ENCODE data around the gene NIT1.
A peak's percentile ranks its signal among the peaks of the same experiment; 100 is the strongest.
"Not testable (repeated sequence)": the region's sequence is repeated elsewhere in the genome, so short reads cannot be mapped to it uniquely, and the experiment has no call there.

The NIT1 gene

DNA sequence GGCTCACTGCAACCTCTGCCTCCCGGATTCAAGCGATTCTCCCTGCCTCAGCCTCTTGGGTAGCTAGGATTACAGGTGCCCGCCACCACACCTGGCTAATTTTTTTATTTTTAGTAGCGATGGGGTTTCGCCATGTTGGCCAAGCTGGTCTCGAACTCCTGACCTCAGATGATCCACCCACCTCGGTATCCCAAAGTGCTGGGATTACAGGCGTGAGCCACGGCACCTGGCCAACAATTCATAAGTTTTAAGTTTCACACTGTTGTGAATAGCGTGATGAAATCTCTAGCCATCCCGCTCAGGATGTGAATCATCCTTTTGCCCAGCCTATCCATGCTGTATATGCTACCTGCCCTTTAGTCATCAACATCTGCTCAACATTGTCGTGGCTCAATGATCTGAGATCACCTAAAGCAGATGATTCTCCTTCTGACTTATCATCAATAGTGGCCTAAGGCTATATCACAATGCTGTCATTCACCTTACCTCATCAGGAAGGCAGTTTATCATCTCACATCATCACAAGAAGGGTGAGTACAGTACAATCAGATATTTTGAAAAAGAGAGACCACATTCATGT is 2.7 kb upstream of the NIT1 start:
- FAIRE-seq (no peak), DNase-seq (ENCODE audit: insufficient read length, low spot score) (no peak)
- TF ChIP-seq, protein P1, sequence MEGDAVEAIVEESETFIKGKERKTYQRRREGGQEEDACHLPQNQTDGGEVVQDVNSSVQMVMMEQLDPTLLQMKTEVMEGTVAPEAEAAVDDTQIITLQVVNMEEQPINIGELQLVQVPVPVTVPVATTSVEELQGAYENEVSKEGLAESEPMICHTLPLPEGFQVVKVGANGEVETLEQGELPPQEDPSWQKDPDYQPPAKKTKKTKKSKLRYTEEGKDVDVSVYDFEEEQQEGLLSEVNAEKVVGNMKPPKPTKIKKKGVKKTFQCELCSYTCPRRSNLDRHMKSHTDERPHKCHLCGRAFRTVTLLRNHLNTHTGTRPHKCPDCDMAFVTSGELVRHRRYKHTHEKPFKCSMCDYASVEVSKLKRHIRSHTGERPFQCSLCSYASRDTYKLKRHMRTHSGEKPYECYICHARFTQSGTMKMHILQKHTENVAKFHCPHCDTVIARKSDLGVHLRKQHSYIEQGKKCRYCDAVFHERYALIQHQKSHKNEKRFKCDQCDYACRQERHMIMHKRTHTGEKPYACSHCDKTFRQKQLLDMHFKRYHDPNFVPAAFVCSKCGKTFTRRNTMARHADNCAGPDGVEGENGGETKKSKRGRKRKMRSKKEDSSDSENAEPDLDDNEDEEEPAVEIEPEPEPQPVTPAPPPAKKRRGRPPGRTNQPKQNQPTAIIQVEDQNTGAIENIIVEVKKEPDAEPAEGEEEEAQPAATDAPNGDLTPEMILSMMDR (IDR thresholded peaks at IDR 0.05; ENCODE audit: insufficient read depth, missing control alignments): no peak

DNA sequence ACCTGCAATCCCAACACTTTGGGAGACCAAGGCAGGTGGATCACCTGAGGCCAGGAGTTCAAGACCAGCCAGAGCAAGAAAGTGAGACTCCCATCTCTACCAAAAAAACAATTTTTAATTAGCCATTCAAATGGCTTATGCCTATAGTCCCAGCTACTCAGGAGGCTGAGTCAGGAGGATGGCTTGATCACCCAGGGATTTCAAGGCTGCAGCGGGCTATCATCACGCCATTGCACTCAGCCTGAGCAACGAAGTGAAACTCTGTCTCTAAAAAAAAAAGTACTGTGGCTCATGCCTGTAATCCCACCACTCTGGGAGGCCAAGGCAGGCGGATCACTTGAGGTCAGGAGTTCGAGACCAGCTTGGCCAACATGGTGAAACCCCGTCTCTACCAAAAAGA is 1.9 kb upstream of the NIT1 start:
- not testable (repeated sequence) for DNase-seq (ENCODE audit: insufficient read length, low spot score); FAIRE-seq

DNA sequence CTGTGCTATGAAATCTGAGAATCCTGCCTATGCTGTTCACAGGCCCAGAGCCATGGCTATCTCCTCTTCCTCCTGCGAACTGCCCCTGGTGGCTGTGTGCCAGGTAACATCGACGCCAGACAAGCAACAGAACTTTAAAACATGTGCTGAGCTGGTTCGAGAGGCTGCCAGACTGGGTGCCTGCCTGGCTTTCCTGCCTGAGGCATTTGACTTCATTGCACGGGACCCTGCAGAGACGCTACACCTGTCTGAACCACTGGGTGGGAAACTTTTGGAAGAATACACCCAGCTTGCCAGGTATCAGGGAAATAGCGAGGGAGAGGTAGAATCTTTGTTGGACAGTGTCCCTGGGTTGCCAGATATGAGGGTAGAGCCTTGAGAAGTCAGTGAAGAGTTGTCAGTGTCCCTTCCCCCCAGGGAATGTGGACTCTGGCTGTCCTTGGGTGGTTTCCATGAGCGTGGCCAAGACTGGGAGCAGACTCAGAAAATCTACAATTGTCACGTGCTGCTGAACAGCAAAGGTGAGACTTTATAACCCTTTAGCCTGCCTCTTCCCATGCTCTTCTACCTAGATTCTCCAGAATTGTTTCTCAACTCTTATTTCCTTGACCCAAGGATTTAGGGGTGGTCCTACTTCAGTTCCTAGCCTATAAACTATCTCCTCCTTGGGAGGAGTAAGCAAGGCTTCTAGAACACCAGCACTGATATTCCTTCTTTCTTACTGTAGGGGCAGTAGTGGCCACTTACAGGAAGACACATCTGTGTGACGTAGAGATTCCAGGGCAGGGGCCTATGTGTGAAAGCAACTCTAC is 1.4 kb downstream of the NIT1 start:
- TF ChIP-seq, protein P1 (IDR thresholded peaks at IDR 0.05; ENCODE audit: insufficient read depth, missing control alignments): peak; percentile 21
- no peak for FAIRE-seq
- no peak for DNase-seq (ENCODE audit: insufficient read length, low spot score)

DNA sequence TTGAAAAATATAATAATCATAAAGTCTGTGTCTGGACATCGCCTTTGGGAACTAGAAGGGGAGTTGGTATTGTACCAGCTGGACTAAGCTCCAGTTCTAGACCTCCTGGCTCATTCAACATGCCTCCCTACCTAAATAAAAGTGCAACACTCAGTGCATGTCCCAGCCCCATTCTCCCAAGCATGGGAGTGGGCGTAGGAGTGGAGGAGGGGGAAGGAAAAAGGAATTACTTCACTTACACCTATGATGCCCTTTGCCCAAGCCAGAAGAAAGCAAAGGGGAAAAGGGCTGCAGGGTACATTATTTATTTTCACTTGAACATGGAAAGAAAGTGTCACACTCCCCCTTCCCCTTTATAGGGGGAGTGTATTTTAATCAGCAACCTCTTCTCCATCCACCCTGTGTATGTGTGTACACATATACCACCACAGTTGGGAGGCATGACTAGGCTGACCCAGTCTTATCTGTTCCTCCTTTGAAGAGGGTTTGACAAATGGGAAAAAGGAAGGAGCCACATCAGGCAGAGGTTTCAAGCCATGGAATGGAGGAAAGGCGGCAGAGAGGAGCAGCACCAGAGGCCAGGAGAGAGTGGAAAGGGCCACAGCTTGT is 3.2 kb downstream of the NIT1 start:
- TF ChIP-seq, protein P1 (IDR thresholded peaks at IDR 0.05; ENCODE audit: insufficient read depth, missing control alignments): no peak
- FAIRE-seq (no peak), DNase-seq (ENCODE audit: insufficient read length, low spot score) (no peak)

DNA sequence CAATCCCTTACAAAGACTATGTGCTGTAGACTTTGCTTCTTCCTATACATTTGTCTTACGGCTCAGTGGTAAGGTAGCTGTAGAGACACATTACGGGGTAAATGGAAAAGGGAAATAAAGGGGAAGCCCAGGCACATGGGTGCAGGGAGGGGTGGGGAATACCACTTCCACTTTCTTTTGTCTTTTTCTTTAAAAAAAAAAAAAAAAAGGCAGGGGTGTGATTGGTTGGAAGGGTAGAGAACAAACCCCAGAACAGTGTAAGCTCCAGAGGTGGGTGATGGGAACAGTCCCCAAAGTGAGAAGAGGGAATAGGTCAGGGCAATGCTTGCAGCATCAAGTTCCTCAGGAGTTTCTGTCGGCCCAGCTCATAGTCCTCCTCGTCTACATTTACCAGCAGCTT is 3.9 kb downstream of the NIT1 start:
- FAIRE-seq: no peak
- no peak for DNase-seq (ENCODE audit: insufficient read length, low spot score)
- TF ChIP-seq, protein P1 (IDR thresholded peaks at IDR 0.05; ENCODE audit: insufficient read depth, missing control alignments): no peak

DNA sequence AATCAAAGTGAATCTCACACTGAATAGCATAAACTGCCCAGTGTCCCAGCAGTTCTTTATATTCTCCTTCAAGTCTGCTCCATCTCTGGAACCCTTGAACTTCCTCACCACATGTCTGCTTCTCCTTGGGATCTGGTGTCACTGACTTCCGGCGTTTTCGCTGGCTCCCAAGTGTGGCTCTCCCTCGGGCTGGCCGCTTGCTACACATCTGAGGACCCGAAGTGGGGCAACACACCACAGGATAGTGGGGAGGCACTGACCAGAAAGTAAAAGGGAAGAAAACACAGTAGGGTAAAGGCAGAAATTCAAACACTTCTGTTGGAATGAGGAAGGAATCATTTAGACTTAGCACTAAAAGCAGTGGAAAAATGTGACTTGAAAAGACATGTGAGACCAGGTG is 5.1 kb downstream of the NIT1 start:
- TF ChIP-seq, protein P1 (IDR thresholded peaks at IDR 0.05; ENCODE audit: insufficient read depth, missing control alignments): no peak
- no peak for FAIRE-seq
- no peak for DNase-seq (ENCODE audit: insufficient read length, low spot score)

DNA sequence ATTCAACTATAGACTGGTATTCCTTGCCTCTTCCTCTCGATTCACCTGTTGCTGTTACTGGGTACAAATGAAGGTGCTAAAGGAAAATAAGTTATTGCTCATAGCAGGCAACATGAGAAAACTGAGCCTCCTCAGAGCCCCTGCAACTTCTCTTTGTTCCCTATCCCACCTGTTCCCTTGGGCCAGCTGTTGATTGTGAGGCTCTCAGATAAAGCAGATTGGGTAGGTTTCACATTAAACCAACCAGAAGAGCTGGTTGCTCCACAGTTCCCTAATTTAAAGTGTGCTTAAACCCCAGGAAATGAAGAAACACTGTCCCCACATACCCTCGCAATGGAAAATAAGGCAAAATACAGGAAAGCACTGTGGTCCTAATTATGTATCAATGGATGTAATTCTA is 9.7 kb downstream of the NIT1 start:
- FAIRE-seq: no peak
- DNase-seq (ENCODE audit: insufficient read length, low spot score): no peak
- TF ChIP-seq, protein P1 (IDR thresholded peaks at IDR 0.05; ENCODE audit: insufficient read depth, missing control alignments): no peak

Measured in D721Med (cell line).